T-helper 1 cell treated with Interleukin-12 subunit alpha and Interleukin-12 subunit beta and Interleukin-4 antibody, amounts not matched to agents 30 μg/mL and 1 μg/mL, for 36 hours (primary cell): Measurements from ENCODE around the gene SUMO3.

ENCODE experiments used
- H3K27ac Mint-ChIP-seq: one replicate; pipeline ENCODE4 v1.8.0; 2021; ENCODE audit warnings: mild to moderate bottlenecking, mixed read lengths
- H3K27me3 Mint-ChIP-seq: one replicate; pipeline ENCODE4 v1.8.0; 2021; ENCODE audit warnings: low read depth, mixed read lengths
- H3K36me3 Mint-ChIP-seq: one replicate; pipeline ENCODE4 v1.8.0; 2021; ENCODE audit warnings: low read depth, mixed read lengths
- H3K4me1 Mint-ChIP-seq: one replicate; pipeline ENCODE4 v1.8.0; 2021; ENCODE audit warnings: low read depth, mixed read lengths
- H3K4me3 Mint-ChIP-seq: one replicate; pipeline ENCODE4 v1.8.0; 2021; ENCODE audit warnings: mild to moderate bottlenecking, moderate library complexity, mixed read lengths
- H3K9me3 Mint-ChIP-seq: one replicate; pipeline ENCODE4 v1.8.0; 2021; ENCODE audit warnings: mixed read lengths

SUMO3 gene

GRCh38 chr21:44791246-44791645, 26.6 kb downstream of the SUMO3 start:
- Mint-ChIP-seq H3K27me3 (no peaks in the 10 kb centered on the region), H3K4me1 (peaks cover 23% of the 10 kb centered on the region), H3K4me3 (no peak overlapping the region), H3K27ac (no peak overlapping the region), H3K36me3 (peaks cover 19% of the 10 kb centered on the region), H3K9me3 (no peaks in the 10 kb centered on the region)

- H3K4me1 Mint-ChIP-seq: peaks cover 27% of the 10 kb centered on the region
Observed at GRCh38 chr21:44790368-44790767, 27.5 kb downstream of the SUMO3 start.

GRCh38 chr21:44789880-44790279, 28.0 kb downstream of the SUMO3 start:
- no peak overlapping the region for H3K27ac Mint-ChIP-seq
- no peak overlapping the region for H3K4me3 Mint-ChIP-seq

More at GRCh38 chr21:44790368-44790767, 27.5 kb downstream of the SUMO3 start:
- Mint-ChIP-seq H3K27me3 (no peaks in the 10 kb centered on the region), H3K9me3 (no peaks in the 10 kb centered on the region), H3K27ac (no peak overlapping the region), H3K4me3 (no peak overlapping the region), H3K36me3 (peaks cover 18% of the 10 kb centered on the region)

GRCh38 chr21:44785620-44786335, 32.1 kb downstream of the SUMO3 start:
- peaks cover 22% of the 10 kb centered on the region for H3K4me1 Mint-ChIP-seq
- H3K36me3 Mint-ChIP-seq: peaks cover 13% of the 10 kb centered on the region
- H3K9me3 Mint-ChIP-seq: no peaks in the 10 kb centered on the region
- no peak overlapping the region for H3K4me3 Mint-ChIP-seq
- H3K27ac Mint-ChIP-seq: peak overlapping the region; percentile 3
- H3K27me3 Mint-ChIP-seq: no peaks in the 10 kb centered on the region

More at GRCh38 chr21:44789880-44790279, 28.0 kb downstream of the SUMO3 start:
- H3K9me3 Mint-ChIP-seq: no peaks in the 10 kb centered on the region
- H3K4me1 Mint-ChIP-seq: peaks cover 29% of the 10 kb centered on the region
- no peaks in the 10 kb centered on the region for H3K27me3 Mint-ChIP-seq
- peaks cover 18% of the 10 kb centered on the region for H3K36me3 Mint-ChIP-seq

GRCh38 chr21:44784810-44785209, 33.1 kb downstream of the SUMO3 start:
- Mint-ChIP-seq H3K9me3 (no peaks in the 10 kb centered on the region), H3K27ac (no peak overlapping the region), H3K4me1 (peaks cover 18% of the 10 kb centered on the region), H3K27me3 (no peaks in the 10 kb centered on the region), H3K36me3 (peaks cover 8% of the 10 kb centered on the region), H3K4me3 (no peak overlapping the region)

- peaks cover 14% of the 10 kb centered on the region for H3K36me3 Mint-ChIP-seq
- no peaks in the 10 kb centered on the region for H3K27me3 Mint-ChIP-seq
- no peak overlapping the region for H3K27ac Mint-ChIP-seq
- H3K4me1 Mint-ChIP-seq: peaks cover 16% of the 10 kb centered on the region
- H3K9me3 Mint-ChIP-seq: no peaks in the 10 kb centered on the region
- no peak overlapping the region for H3K4me3 Mint-ChIP-seq
Observed at GRCh38 chr21:44783020-44783696, 34.7 kb downstream of the SUMO3 start.

- no peaks in the 10 kb centered on the region for H3K27me3 Mint-ChIP-seq
- H3K4me3 Mint-ChIP-seq: no peak overlapping the region
- no peak overlapping the region for H3K27ac Mint-ChIP-seq
- no peaks in the 10 kb centered on the region for H3K9me3 Mint-ChIP-seq
- H3K36me3 Mint-ChIP-seq: peaks cover 19% of the 10 kb centered on the region
- H3K4me1 Mint-ChIP-seq: peaks cover 10% of the 10 kb centered on the region
Observed at GRCh38 chr21:44780767-44781459, 36.9 kb downstream of the SUMO3 start.

- Mint-ChIP-seq H3K9me3 (no peaks in the 10 kb centered on the region), H3K36me3 (peaks cover 21% of the 10 kb centered on the region), H3K4me1 (peaks cover 5% of the 10 kb centered on the region), H3K27me3 (no peaks in the 10 kb centered on the region), H3K4me3 (no peak overlapping the region), H3K27ac (no peak overlapping the region)
Observed at GRCh38 chr21:44780137-44780502, 37.7 kb downstream of the SUMO3 start.

GRCh38 chr21:44779417-44780136, 38.3 kb downstream of the SUMO3 start:
- Mint-ChIP-seq H3K27me3 (no peaks in the 10 kb centered on the region), H3K9me3 (no peaks in the 10 kb centered on the region), H3K4me1 (peaks cover 6% of the 10 kb centered on the region), H3K4me3 (no peak overlapping the region), H3K36me3 (peaks cover 26% of the 10 kb centered on the region), H3K27ac (no peak overlapping the region)

GRCh38 chr21:44778983-44779382, 38.9 kb downstream of the SUMO3 start:
- Mint-ChIP-seq H3K4me3 (no peak overlapping the region), H3K27ac (no peak overlapping the region), H3K4me1 (peaks cover 6% of the 10 kb centered on the region)

GRCh38 chr21:44778499-44778911, 39.4 kb downstream of the SUMO3 start:
- Mint-ChIP-seq H3K4me1 (peaks cover 6% of the 10 kb centered on the region), H3K27ac (no peak overlapping the region), H3K4me3 (no peak overlapping the region), H3K27me3 (no peaks in the 10 kb centered on the region), H3K36me3 (peaks cover 27% of the 10 kb centered on the region), H3K9me3 (no peaks in the 10 kb centered on the region)

More at GRCh38 chr21:44778983-44779382, 38.9 kb downstream of the SUMO3 start:
- H3K9me3 Mint-ChIP-seq: no peaks in the 10 kb centered on the region
- peaks cover 27% of the 10 kb centered on the region for H3K36me3 Mint-ChIP-seq
- H3K27me3 Mint-ChIP-seq: no peaks in the 10 kb centered on the region

GRCh38 chr21:44778094-44778493, 39.8 kb downstream of the SUMO3 start:
- Mint-ChIP-seq H3K36me3 (peaks cover 29% of the 10 kb centered on the region), H3K4me3 (no peak overlapping the region), H3K27ac (no peak overlapping the region)

GRCh38 chr21:44774972-44775371, 42.9 kb downstream of the SUMO3 start:
- Mint-ChIP-seq H3K4me3 (no peak overlapping the region), H3K9me3 (no peaks in the 10 kb centered on the region), H3K4me1 (peaks cover 3% of the 10 kb centered on the region), H3K27ac (no peak overlapping the region), H3K27me3 (no peaks in the 10 kb centered on the region), H3K36me3 (peaks cover 34% of the 10 kb centered on the region)

More at GRCh38 chr21:44778094-44778493, 39.8 kb downstream of the SUMO3 start:
- no peaks in the 10 kb centered on the region for H3K9me3 Mint-ChIP-seq
- no peaks in the 10 kb centered on the region for H3K27me3 Mint-ChIP-seq
- peaks cover 6% of the 10 kb centered on the region for H3K4me1 Mint-ChIP-seq

- no peak overlapping the region for H3K27ac Mint-ChIP-seq
- peaks cover 1% of the 10 kb centered on the region for H3K4me1 Mint-ChIP-seq
- peaks cover 37% of the 10 kb centered on the region for H3K36me3 Mint-ChIP-seq
- H3K9me3 Mint-ChIP-seq: no peaks in the 10 kb centered on the region
- H3K4me3 Mint-ChIP-seq: no peak overlapping the region
- no peaks in the 10 kb centered on the region for H3K27me3 Mint-ChIP-seq
Observed at GRCh38 chr21:44773291-44773932, 44.5 kb downstream of the SUMO3 start.
